Smooth muscle cell (in vitro differentiated cells): ENCODE measurements around the gene GUSB. TPM values are rescaled to one million over a fixed set of nuclear protein-coding genes. Genes with fewer than 3 reads are reported as not detected.
"Not testable (repeated sequence)": the region's sequence is repeated elsewhere in the genome, so short reads cannot be mapped to it uniquely, and the experiment has no call there.

Source experiments
- DNase-seq: peaks from one replicate; lab custom pipeline; 2025; ENCODE audit not compliant: unreplicated experiment; lab: John Stamatoyannopoulos, UW
- H2AFZ ChIP-seq: fragments of 200-600 bp; sonication (generic); 2 replicates; pipeline ENCODE4 v1.6.0; 2016; ENCODE audit warnings: antibody characterized with exemption, low read depth, mild to moderate bottlenecking
- H3F3A ChIP-seq: fragments of 200-600 bp; sonication (generic); 2 replicates; pipeline ENCODE4 v1.6.0; 2017; ENCODE audit warnings: antibody characterized with exemption, low read depth
- H3K27ac ChIP-seq: fragments of 200-600 bp; sonication (generic); 2 replicates; pipeline ENCODE4 v1.5.1; 2016; ENCODE audit warnings: low read depth, mild to moderate bottlenecking
- H3K27me3 ChIP-seq: fragments of 200-600 bp; sonication (generic); 2 replicates; pipeline ENCODE4 v1.6.1; 2016; ENCODE audit warnings: low read depth, mild to moderate bottlenecking
- H3K36me3 ChIP-seq: fragments of 200-600 bp; sonication (generic); 2 replicates; pipeline ENCODE4 v1.5.1; 2016; ENCODE audit warnings: low read depth
- H3K4me1 ChIP-seq: fragments of 200-600 bp; sonication (generic); 2 replicates; pipeline ENCODE4 v1.5.1; 2016; ENCODE audit warnings: low read depth
- H3K4me2 ChIP-seq: fragments of 200-600 bp; sonication (generic); 2 replicates; pipeline ENCODE4 v1.6.0; 2016; ENCODE audit warnings: mild to moderate bottlenecking
- H3K4me3 ChIP-seq: fragments of 200-600 bp; sonication (generic); 2 replicates; pipeline ENCODE4 v1.5.1; 2016; ENCODE audit warnings: mild to moderate bottlenecking
- H3K79me2 ChIP-seq: fragments of 200-600 bp; sonication (generic); 2 replicates; pipeline ENCODE4 v1.6.0; 2016; ENCODE audit warnings: low read depth, mild to moderate bottlenecking
- H3K9ac ChIP-seq: fragments of 200-600 bp; sonication (generic); 2 replicates; pipeline ENCODE4 v1.6.0; 2016; ENCODE audit warnings: low read depth
- H3K9me3 ChIP-seq: fragments of 200-600 bp; sonication (generic); replicated peaks from 2 replicates; pipeline ENCODE4 v1.5.1; 2016; ENCODE audit warnings: low read depth
- H4K20me1 ChIP-seq: fragments of 200-600 bp; sonication (generic); 2 replicates; pipeline ENCODE4 v1.6.0; 2016; ENCODE audit warnings: low read depth
- WGBS: methylation state at CpG from one replicate; pipeline ENCODE4 v1.1.7; 2016; ENCODE audit warnings: low lambda C conversion rate; 5-methylcytosine and 5-hydroxymethylcytosine counted together
- polyA plus RNA-seq: library from polyadenylated mRNA; unstranded; fragments of >200 nt; fragmentation: Nextera tagmentation; extraction: Ambion mirVana; gene quantifications from 2 replicates; pipeline ENCODE4 v1.2.1, GENCODE V29; 2016
- total RNA-seq: library from RNA; depleted of rRNA; stranded (reverse); fragments of >200 nt; gene quantifications from 2 replicates; pipeline ENCODE4 v1.2.3, GENCODE V29; 2014
- TF ChIP-seq, protein P1 (sequence below): fragments of 200-600 bp; sonication (generic); IDR thresholded peaks from 2 replicates; pipeline ENCODE4 v1.5.1; 2017; ENCODE audit warnings: borderline replicate concordance, mild to moderate bottlenecking, antibody characterized with exemption; ENCODE audit not compliant: insufficient read depth, poor library complexity, severe bottlenecking

The GUSB gene
- total and polyA plus RNA-seq, 2 experiments from 2014 or later = 24.4 to 42.1 TPM

DNA sequence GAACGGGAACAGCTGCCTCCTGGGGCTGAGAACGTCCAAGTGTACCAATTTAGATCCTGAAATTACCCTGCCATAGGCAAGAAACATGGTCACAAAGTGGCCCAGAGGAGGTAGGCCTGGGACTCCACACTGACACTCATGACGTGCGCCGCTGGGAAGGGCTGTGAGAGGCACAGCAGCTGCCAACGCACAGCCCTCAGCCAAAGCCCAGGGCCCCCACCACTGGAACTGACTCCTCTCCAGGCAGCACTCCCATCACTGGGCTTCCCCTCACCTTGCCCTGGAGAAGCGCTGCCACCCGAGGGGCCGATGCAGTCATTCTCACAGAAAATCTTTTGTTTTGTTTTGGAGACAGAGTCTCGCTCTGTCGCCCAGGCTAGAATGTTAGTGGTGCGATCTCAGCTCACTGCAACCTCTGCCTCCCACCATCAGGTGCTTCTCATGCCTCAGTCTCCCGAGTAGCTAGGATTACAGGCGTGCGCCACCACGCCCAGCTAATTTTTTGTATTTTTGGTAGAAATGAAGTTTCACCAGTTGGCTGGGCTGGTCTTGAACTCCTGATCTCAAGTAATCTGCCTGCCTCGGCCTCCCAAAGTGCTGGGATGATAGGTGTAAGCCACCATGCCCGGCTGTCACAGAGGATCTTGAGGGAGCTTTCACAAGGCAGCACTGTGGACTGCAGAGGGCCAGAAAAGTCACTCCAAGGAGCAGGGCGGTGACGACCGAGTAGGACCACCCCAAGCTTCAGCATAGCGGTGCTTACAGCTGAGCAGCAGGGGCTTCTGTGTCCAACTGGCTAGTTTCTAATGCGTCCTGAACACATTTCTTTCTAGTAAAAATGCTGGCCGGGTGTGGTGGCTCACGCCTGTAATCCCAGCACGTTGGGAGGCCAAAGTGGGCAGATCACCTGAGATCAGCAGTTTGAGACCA, 13.5 kb downstream of the GUSB start:
- WGBS = 95% methylated on average over 26 of the region's 26 CpGs
- H3K4me2 ChIP-seq = no peak overlapping the region
- H3K79me2 ChIP-seq = no peaks in the 10 kb centered on the region
- no peaks in the 10 kb centered on the region for H3K9me3 ChIP-seq
- no peaks in the 10 kb centered on the region for H3K36me3 ChIP-seq
- no peak overlapping the region for H3K27ac ChIP-seq
- H3K27me3 ChIP-seq = no peaks in the 10 kb centered on the region
- H2AFZ ChIP-seq = no peak overlapping the region
- H3K4me3 ChIP-seq = no peak overlapping the region
- H3K9ac ChIP-seq = no peak overlapping the region
- no peaks in the 10 kb centered on the region for H3F3A ChIP-seq
- TF ChIP-seq, protein P1, sequence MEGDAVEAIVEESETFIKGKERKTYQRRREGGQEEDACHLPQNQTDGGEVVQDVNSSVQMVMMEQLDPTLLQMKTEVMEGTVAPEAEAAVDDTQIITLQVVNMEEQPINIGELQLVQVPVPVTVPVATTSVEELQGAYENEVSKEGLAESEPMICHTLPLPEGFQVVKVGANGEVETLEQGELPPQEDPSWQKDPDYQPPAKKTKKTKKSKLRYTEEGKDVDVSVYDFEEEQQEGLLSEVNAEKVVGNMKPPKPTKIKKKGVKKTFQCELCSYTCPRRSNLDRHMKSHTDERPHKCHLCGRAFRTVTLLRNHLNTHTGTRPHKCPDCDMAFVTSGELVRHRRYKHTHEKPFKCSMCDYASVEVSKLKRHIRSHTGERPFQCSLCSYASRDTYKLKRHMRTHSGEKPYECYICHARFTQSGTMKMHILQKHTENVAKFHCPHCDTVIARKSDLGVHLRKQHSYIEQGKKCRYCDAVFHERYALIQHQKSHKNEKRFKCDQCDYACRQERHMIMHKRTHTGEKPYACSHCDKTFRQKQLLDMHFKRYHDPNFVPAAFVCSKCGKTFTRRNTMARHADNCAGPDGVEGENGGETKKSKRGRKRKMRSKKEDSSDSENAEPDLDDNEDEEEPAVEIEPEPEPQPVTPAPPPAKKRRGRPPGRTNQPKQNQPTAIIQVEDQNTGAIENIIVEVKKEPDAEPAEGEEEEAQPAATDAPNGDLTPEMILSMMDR = no peak
- DNase-seq = no peak
- no peaks in the 10 kb centered on the region for H4K20me1 ChIP-seq
- H3K4me1 ChIP-seq = no peaks in the 10 kb centered on the region

DNA sequence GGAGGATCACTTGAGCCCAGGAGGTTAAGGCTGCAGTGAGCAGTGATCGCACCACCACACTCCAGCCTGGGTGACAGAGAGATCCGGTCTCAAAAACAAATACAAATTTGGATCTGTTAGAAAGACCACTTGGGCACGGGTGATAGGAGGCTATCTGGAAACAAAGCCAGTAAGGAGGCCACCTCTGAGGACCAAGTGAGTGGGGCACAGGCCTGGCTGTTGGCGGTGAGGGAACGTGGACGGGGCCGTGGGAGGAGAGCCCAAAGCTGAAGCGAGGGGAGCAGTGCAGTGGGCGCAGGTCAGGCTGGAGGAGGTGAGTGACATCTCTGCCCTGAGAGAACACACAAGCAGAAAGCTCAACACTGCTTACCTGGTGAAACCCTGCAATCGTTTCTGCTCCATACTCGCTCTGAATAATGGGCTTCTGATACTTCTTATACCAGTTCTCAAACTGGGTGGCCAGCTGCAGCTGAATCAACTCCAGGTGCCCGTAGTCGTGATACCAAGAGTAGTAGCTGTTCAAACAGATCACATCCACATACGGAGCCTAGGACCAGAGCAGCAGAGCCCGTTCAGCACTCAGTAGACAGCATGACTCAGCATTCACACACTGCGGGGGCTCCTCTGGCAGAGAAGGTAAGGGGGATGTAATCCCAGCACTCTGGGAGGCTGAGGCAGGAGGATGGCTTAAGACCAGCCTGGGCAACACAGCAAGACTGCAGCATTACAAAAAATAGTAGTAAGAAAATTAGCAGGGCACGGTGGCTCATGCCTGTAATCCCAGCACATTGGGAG, 14.5 kb downstream of the GUSB start:
- Histone ChIP-seq H3K36me3 (no peaks in the 10 kb centered on the region), H4K20me1 (no peaks in the 10 kb centered on the region), H3K27me3 (no peaks in the 10 kb centered on the region), H3F3A (no peaks in the 10 kb centered on the region), H2AFZ (no peak overlapping the region), H3K9me3 (no peaks in the 10 kb centered on the region), H3K27ac (no peak overlapping the region), H3K4me2 (no peak overlapping the region), H3K9ac (no peak overlapping the region), H3K4me1 (no peaks in the 10 kb centered on the region), H3K4me3 (no peak overlapping the region), H3K79me2 (no peaks in the 10 kb centered on the region)
- 95% methylated on average over 17 of the region's 17 CpGs for WGBS
- DNase-seq = no peak
- TF ChIP-seq, protein P1 = no peak

DNA sequence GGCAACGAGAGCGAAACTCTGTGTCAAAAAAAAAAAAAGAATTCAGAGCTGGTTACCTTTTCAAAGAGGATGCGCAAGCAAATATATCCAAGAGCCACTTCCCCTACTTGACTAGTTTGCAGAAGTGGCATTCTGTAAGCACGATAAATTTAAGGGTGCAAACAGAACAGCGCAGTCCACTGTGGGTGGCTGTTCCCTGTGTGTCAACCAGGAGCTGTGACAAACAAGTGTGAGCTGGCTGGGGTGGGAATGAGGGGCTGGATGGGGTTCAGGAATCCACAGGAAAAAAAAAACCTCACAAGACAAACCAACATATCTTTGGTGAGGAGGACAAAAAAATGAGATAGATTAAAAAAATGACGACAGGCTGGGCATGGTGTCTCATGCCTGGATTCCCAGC, 15.9 kb downstream of the GUSB start:
- no peak overlapping the region for H3K4me3 ChIP-seq
- no peaks in the 10 kb centered on the region for H3K4me1 ChIP-seq
- no peak overlapping the region for H3K27ac ChIP-seq
- H2AFZ ChIP-seq = no peak overlapping the region
- H3K36me3 ChIP-seq = no peaks in the 10 kb centered on the region
- H4K20me1 ChIP-seq = no peaks in the 10 kb centered on the region
- no peak overlapping the region for H3K4me2 ChIP-seq
- no peak overlapping the region for H3K9ac ChIP-seq
- no peaks in the 10 kb centered on the region for H3F3A ChIP-seq
- no peaks in the 10 kb centered on the region for H3K27me3 ChIP-seq
- WGBS = 91% methylated on average over 6 of the region's 6 CpGs
- TF ChIP-seq, protein P1 = no peak
- DNase-seq = no peak
- H3K79me2 ChIP-seq = no peaks in the 10 kb centered on the region
- H3K9me3 ChIP-seq = no peaks in the 10 kb centered on the region

DNA sequence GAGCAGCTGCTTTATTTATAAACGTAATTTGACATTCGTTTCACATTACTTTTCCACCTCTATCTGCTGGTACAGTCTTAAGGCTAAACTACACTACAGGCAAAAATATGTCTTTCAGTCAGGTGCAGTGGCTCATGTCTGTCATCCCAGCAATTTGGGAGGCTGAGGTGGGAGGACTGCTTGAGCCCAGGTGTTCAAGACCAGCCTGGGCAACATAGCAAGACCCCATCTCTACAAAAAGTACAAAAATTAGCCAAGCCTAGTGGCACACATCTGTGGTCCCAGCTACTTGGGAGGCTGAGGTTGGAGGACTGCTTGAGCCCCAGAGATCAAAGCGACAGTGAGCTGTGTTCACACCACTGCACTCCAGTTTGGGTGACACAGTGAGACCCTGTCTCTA, 17.3 kb downstream of the GUSB start:
- 99% methylated on average over 3 of the region's 3 CpGs for WGBS
- not testable (repeated sequence) for H3K36me3 ChIP-seq, H3K27ac ChIP-seq, H3K4me1 ChIP-seq, H3K4me2 ChIP-seq, H3K9ac ChIP-seq, H4K20me1 ChIP-seq, H3K79me2 ChIP-seq, H3K9me3 ChIP-seq, DNase-seq, H3F3A ChIP-seq, H2AFZ ChIP-seq, H3K4me3 ChIP-seq, H3K27me3 ChIP-seq
